Testis (tissue), 3 donors: ENCODE data around the gene CYB5A. TPM values are rescaled to one million over a fixed set of nuclear protein-coding genes. Genes with fewer than 3 reads are reported as not detected.
A peak's percentile ranks its signal among the peaks of the same experiment; 100 is the strongest.

ENCODE experiments used
- DNase-seq: peaks from one replicate; pipeline ENCODE4 v3.0.0-alpha.2; 2019
- H3K27ac ChIP-seq, 2 donors: fragments of 200-600 bp; sonication (generic); one replicate each; pipeline ENCODE4 v1.5.1; 2019
- H3K27me3 ChIP-seq: fragments of 200-600 bp; sonication (generic); one replicate; pipeline ENCODE4 v1.5.1; 2019
- H3K36me3 ChIP-seq: fragments of 200-600 bp; sonication (generic); one replicate; pipeline ENCODE4 v1.5.1; 2017; ENCODE audit warnings: low read depth; ENCODE audit errors: missing control alignments
- H3K4me1 ChIP-seq: fragments of 200-600 bp; sonication (generic); one replicate; pipeline ENCODE4 v1.5.1; 2019
- H3K4me3 ChIP-seq, 2 donors: fragments of 200-600 bp; sonication (generic); one replicate each; pipeline ENCODE4 v1.5.1; 2017 to 2019
- H3K9me3 ChIP-seq: fragments of 200-600 bp; sonication (generic); one replicate; pipeline ENCODE4 v1.5.1; 2017
- CTCF ChIP-seq, 3 experiments: fragments of 450-650 bp in 2 of 3; fragments of 200-600 bp in 1 of 3; sonication (generic) in 1 of 3; IDR thresholded peaks; one replicate each; pipeline ENCODE4 v1.5.1; 2016 to 2019; ENCODE audit warnings: antibody characterized with exemption in 3 of 3, mild to moderate bottlenecking in 2 of 3, moderate library complexity in 1 of 3
- POLR2A ChIP-seq: fragments of 450-650 bp; IDR thresholded peaks from one replicate; pipeline ENCODE4 v1.6.1; 2017; ENCODE audit warnings: antibody characterized with exemption, mild to moderate bottlenecking, moderate library complexity
- WGBS, 2 donors: methylation state at CpG; one replicate each; pipeline ENCODE4 v1.1.5; 2018; 5-methylcytosine and 5-hydroxymethylcytosine counted together
- intact Hi-C: fragments of 100-400 bp; cut with DNase I; formaldehyde crosslinking; loops from one replicate; pipeline ENCODE4 v1.15.1; 2023; ENCODE audit warnings: low total_unique reads
- polyA plus RNA-seq: library from polyadenylated mRNA; stranded (reverse); fragments of 350-450 nt; fragmentation: Illumina TruSeq; extraction: RNeasy Lipid Tissue Mini Kit (QIAGEN cat#74804); gene quantifications from one replicate; pipeline ENCODE4 v1.2.3, GENCODE V29; 2014; ENCODE audit warnings: low read depth, low replicate concordance; ENCODE audit not compliant: insufficient read depth
- total RNA-seq, 2 donors: library from RNA; depleted of rRNA; stranded (reverse); fragments of >200 nt; gene quantifications; one replicate each; pipeline ENCODE4 v1.2.3, GENCODE V29; 2016

Gene CYB5A
- total and polyA plus RNA-seq, 3 donors from 2014 or later, result 77.2 to 126 (median 96.0) TPM

GRCh38 chr18:74278983-74279382 lies 12.8 kb downstream of the CYB5A start:
- TF ChIP-seq POLR2A (no peak), CTCF (IDR thresholded peaks at IDR 0.05) (no peak)
- H3K36me3 ChIP-seq, result no peaks in the 10 kb centered on the region
- no peak for DNase-seq
- peaks cover 24% of the 10 kb centered on the region for H3K4me1 ChIP-seq
- no peak overlapping the region for H3K4me3 ChIP-seq
- no peaks in the 10 kb centered on the region for H3K27me3 ChIP-seq
- intact Hi-C loops, result no loop called here
- 91 to 96% methylated on average over 6 to 7 of the region's 7 CpGs for WGBS, 2 donors
- no peaks in the 10 kb centered on the region for H3K9me3 ChIP-seq
- H3K27ac ChIP-seq, result no peak overlapping the region

- H3K4me1 ChIP-seq, result peaks cover 15% of the 10 kb centered on the region
- intact Hi-C loops, result no loop called here
These were observed 13.7 kb downstream of the CYB5A start for GRCh38 chr18:74278058-74278457.

DNA sequence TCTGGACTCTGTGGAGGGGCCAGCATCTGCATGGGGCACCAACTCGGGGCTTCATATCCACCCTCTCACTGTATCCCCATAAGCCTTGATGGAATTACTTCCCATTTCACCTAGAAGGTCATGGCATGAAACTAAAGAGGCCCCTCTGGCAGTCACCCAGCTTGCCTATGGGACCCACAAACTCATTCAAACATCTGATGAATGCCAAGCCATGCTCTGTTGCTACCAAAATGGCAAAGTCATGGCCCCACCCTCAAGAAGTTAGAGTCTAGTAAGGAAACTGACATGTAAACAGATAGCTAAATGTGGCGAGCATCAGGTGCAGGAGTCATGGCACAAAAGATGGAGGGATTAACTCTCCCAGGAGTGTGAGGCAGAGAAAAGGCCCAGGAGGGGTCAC lies 14.5 kb downstream of the CYB5A start:
- no peak overlapping the region for H3K27ac ChIP-seq
- no peaks in the 10 kb centered on the region for H3K27me3 ChIP-seq
- H3K36me3 ChIP-seq, result no peaks in the 10 kb centered on the region
- H3K9me3 ChIP-seq, result no peaks in the 10 kb centered on the region
- TF ChIP-seq CTCF (IDR thresholded peaks at IDR 0.05) (no peak), POLR2A (no peak)
- intact Hi-C loops, result no loop called here
- no peak for DNase-seq
- 96% methylated on average over 2 of the region's 2 CpGs for WGBS, 2 donors
- peaks cover 7% of the 10 kb centered on the region for H3K4me1 ChIP-seq
- H3K4me3 ChIP-seq, result no peak overlapping the region

More at GRCh38 chr18:74278058-74278457, 13.7 kb downstream of the CYB5A start:
- Histone ChIP-seq H3K36me3 (no peaks in the 10 kb centered on the region), H3K9me3 (no peaks in the 10 kb centered on the region), H3K27me3 (no peaks in the 10 kb centered on the region), H3K4me3 (no peak overlapping the region), H3K27ac (no peak overlapping the region)
- WGBS, 2 donors, result 72 to 75% methylated on average over 7 of the region's 7 CpGs
- TF ChIP-seq CTCF (IDR thresholded peaks at IDR 0.05), result no peak
- TF ChIP-seq POLR2A, result no peak
- DNase-seq, result peak; percentile 48

GRCh38 chr18:74276609-74277008 lies 15.2 kb downstream of the CYB5A start:
- Histone ChIP-seq H3K27me3 (no peaks in the 10 kb centered on the region), H3K4me1 (peaks cover 4% of the 10 kb centered on the region), H3K36me3 (no peaks in the 10 kb centered on the region), H3K27ac (no peak overlapping the region), H3K9me3 (no peaks in the 10 kb centered on the region), H3K4me3 (no peak overlapping the region)
- WGBS, 2 donors, result 85 to 87% methylated on average over 10 of the region's 10 CpGs
- no peak for TF ChIP-seq POLR2A
- no peak for TF ChIP-seq CTCF (IDR thresholded peaks at IDR 0.05)
- DNase-seq, result no peak
- intact Hi-C loops, result no loop called here

GRCh38 chr18:74275736-74276135 lies 16.0 kb downstream of the CYB5A start:
- H3K4me1 ChIP-seq, result peaks cover 4% of the 10 kb centered on the region
- intact Hi-C loops, result no loop called here
- no peak overlapping the region for H3K4me3 ChIP-seq
- no peak for TF ChIP-seq POLR2A
- no peak for TF ChIP-seq CTCF (IDR thresholded peaks at IDR 0.05)
- 85 to 87% methylated on average over 11 of the region's 11 CpGs for WGBS, 2 donors
- no peaks in the 10 kb centered on the region for H3K9me3 ChIP-seq
- H3K36me3 ChIP-seq, result no peaks in the 10 kb centered on the region
- no peak overlapping the region for H3K27ac ChIP-seq
- no peaks in the 10 kb centered on the region for H3K27me3 ChIP-seq
- DNase-seq, result no peak
